Cardiac fibroblast (primary cell): ENCODE results near the gene GATB.

Source experiments
- DNase-seq, 2 donors: peaks; one replicate each; pipeline versions ENCODE4 v3.0.0 to v3.0.0-alpha.2; 2010; ENCODE audit warnings: low read depth in 2 of 2
- H3K4me3 ChIP-seq, 2 donors: replicated peaks in 1 of 2; 1 replicate in 1 of 2; 2 replicates in 1 of 2; pipeline ENCODE4 v1.5.1; 2011; ENCODE audit warnings: low read depth in 2 of 2, low read length in 2 of 2, mild to moderate bottlenecking in 2 of 2, moderate library complexity in 1 of 2
- CTCF ChIP-seq: IDR thresholded peaks from one replicate; pipeline ENCODE4 v1.5.1; 2011; ENCODE audit warnings: low read depth, mild to moderate bottlenecking, low read length, inconsistent platforms

The GATB gene

GRCh38 chr4:151679231-151679630 is 81.6 kb downstream of the GATB start:
- no peak overlapping the region for H3K4me3 ChIP-seq
- TF ChIP-seq CTCF: no peak
- DNase-seq: no peak

- no peak for DNase-seq
- no peak for TF ChIP-seq CTCF
- H3K4me3 ChIP-seq: no peak overlapping the region
Measured at GRCh38 chr4:151678048-151678872, 82.5 kb downstream of the GATB start.

- no peak for DNase-seq
- H3K4me3 ChIP-seq: no peak overlapping the region
- no peak for TF ChIP-seq CTCF
Measured at GRCh38 chr4:151677193-151677592, 83.6 kb downstream of the GATB start.

- no peak for TF ChIP-seq CTCF
- DNase-seq: peak; percentile 59 to 87
- H3K4me3 ChIP-seq: no peak overlapping the region
Measured at GRCh38 chr4:151676301-151676700, 84.5 kb downstream of the GATB start.

- peak in 1 of 2 donors; percentile 49 for DNase-seq
- no peak for TF ChIP-seq CTCF
- H3K4me3 ChIP-seq: no peak overlapping the region
Measured at GRCh38 chr4:151675411-151675971, 85.3 kb downstream of the GATB start.

- peak; percentile 7 to 45 for DNase-seq
- no peak for TF ChIP-seq CTCF
- H3K4me3 ChIP-seq: no peak overlapping the region
Measured at GRCh38 chr4:151674804-151675391, 85.9 kb downstream of the GATB start.
